Forelimb muscle (tissue), 1 donor: ENCODE measurements around the gene UBE2I. TPM values are rescaled to one million over a fixed set of nuclear protein-coding genes. Genes with fewer than 3 reads are reported as not detected.
"Not testable (repeated sequence)": the region's sequence is repeated elsewhere in the genome, so short reads cannot be mapped to it uniquely, and the experiment has no call there.

Source experiments
- DNase-seq: peaks from one replicate; pipeline ENCODE4 v3.0.0-alpha.2; 2013; ENCODE audit warnings: low read depth
- polyA plus RNA-seq: library from polyadenylated mRNA; unstranded; fragments of 120-200 nt; gene quantifications from one replicate; pipeline ENCODE4 v1.2.1, GENCODE V29; 2013; ENCODE audit not compliant: insufficient read length

UBE2I gene
- polyA plus RNA-seq, 1 donor, result 91.1 TPM

DNA sequence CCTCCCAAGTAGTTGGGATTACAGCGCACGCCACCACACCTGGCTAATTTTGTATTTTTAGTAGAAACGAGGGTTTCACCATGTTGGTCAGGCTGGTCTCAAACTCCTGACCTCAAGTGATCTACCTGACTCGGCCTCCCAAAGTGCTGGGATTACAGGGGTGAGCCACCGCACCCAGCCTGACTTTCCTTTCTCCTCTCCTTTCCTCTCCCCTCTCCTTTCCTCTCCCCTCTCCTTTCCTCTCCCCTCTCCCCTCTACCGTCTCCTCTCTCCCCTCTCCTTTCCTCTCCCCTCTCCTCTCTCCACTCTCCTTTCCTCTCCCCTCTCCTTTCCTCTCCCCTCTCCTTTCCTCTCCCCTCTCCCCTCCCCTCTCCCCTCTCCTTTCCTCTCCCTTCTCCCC is 17.2 kb upstream of the UBE2I start:
- DNase-seq, result not testable (repeated sequence)

DNA sequence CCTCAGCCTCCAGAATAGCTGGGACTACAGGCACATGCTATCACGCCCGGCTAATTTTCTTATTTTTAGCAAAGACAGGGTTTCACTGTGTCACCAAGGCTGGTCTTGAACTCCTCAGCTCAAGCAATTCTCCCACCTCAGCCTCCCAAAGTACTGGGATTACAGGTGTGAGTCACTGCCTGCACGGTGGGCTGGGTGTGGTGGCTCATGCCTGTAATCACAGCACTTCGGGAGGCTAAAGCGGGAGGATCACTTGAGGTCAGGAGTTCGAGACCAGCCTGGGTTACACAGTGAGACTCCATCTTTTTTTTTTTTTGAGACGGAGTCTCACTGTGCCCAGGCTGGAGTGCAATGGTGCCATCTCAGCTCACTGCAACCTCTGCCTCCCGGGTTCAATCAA is 16.6 kb upstream of the UBE2I start:
- DNase-seq, result not testable (repeated sequence)

DNA sequence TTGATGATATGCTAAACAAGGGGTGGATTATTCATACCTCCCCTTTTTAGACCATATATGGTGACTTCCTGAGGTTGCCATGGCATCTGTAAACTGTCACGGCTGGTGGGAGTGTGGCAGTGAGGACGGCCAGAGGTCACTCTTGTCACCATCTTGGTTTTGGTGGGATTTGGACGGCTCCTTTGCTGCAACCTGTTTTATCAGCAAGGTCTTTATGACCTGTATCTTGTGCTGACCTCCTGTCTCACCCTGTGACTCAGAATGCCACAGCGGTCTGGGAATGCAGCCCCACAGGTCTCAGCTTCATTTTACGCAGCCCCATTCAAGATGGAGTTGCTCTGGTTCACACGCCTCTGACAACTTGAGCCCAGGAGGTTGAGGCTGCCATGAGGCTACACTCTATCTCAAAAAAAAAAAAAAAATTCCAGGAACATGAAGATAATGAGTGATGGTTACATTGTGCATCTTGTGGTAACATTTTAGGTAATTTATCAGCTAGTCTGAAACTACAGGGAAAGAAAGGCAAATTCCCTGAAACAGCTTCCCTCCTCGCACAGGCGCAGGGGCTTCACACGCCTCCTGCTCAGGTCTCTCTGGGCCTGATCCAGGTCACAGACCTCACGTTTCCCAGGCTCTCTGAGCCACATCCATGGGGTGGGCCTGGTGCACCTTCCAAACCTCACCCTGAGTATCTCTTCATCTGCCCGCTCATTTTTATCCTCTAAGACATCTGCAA is 15.3 kb upstream of the UBE2I start:
- no peak for DNase-seq

DNA sequence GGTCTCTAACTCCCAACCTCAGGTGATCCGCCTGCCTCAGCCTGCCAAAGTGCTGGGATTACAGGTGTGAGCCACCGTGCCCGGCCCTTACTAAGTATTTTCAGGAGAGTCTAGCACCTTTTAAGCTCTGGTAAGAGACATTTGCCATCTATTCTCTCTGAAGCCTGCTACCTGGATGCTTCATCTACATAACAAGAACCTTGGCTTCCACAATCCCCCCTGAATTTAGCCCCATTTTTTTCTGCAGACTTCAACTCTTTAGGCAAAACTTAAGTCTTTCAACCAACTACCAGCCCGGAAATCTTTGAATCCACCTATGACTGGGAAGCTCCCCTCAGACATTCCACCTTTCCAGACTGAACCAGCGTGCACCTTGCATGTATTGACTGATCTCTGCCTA is 14.0 kb upstream of the UBE2I start:
- DNase-seq, result no peak

DNA sequence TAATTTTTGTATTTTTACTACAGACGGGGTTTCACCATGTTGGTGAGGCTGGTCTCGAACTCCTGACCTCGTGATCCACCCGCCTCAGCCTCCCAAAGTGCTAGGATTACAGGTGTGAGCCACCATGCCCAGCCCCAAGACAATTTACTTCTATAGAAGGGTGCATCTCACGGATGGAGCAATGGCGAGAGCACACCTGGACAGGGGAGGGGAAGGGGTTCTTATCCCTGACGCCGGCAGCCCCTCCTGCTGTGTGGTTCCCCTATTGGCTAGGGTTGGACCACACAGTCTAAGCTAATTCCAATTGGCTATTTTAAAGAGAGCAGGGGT is 12.8 kb upstream of the UBE2I start:
- DNase-seq, result not testable (repeated sequence)

DNA sequence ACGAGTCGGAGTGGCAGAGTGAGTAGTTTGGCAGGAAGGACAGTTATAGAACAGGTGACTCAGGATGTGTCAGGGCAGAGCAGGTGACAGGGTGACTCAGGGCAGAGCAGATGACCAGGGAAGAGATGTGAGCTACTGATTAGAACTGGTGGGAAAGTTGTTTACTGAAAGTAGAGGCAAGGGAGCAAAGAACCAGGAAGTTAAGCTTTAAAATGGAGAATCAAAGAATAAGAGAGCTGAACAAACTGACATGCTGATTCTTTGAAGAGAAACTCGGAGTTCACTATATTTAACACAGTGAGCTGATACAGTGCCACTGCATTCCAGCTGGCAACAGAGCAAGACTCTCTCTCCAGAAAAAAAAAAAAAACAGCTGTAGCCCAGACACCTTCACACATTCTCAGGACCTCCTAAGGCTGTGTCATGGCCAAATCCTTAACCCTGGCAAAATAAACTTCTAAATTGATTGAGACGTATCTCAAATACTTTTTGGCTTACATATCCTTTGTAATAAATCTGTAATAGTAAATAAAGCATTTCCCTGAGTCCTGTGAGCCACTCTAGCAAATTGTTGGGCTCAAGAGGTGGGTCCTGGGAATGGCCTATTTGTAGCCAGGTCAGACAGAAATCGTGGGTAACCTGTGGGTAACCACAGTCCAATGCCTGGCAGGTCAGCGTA is 12.3 kb upstream of the UBE2I start:
- DNase-seq, result no peak

DNA sequence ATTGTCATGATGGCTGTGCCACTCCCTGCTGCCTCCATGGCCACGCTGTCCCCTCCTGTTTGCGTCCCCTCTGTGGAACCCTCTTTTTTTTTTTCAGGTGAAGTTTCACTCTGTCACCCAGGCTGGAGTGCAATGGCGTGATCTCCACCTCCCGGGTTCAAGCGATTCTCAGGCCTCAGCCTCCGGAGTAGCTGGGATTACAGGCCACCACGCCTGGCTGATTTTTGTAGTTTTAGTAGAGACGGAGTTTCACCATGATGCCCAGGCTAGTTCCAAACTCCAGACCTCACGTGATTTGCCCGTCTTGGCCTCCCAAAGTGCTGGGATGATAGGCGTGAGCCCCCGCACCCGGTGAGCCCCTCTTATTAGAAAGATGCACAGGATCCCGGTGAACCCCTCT is 11.0 kb upstream of the UBE2I start:
- no peak for DNase-seq

DNA sequence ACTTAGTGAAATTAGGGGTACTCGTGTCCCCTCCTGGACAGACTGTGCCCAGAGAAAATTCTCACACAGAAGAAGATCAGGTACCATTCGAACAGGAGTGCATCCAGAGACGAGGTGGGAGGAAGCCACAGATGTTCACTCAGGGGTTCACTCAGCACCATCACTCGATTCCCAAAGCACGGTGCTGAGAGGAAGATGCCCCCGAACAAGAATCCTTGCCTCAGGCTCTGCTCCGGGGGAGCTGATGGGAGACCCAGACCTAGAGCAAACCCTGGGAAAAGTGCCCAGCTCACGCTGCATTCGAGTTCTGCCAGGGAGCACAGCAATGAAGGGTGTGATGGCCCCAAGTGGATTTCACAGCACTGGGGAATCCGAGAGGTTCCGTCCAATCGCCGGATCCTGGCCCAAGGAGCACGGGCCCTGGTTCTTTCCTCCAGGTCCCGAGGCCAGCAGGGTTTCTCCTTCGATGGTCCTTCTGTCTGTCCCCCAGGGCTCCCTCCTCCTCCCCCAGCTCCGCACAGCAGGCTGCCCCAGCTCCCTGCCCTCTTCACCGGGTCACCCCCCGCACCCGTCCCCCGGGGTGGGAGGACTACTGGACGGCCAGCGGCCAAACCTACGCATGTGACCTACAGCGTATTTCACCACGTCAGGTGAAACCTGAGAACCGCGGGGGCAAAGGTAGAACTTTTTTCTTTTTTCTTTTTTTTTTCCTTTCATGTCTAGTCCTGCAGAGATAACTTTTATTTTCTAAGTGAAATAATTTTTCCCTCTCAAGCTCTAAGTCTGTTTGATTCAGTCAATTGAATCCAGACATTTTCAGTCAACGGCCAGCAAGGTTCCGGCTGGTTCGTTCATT is 10.2 kb upstream of the UBE2I start:
- DNase-seq, result no peak

DNA sequence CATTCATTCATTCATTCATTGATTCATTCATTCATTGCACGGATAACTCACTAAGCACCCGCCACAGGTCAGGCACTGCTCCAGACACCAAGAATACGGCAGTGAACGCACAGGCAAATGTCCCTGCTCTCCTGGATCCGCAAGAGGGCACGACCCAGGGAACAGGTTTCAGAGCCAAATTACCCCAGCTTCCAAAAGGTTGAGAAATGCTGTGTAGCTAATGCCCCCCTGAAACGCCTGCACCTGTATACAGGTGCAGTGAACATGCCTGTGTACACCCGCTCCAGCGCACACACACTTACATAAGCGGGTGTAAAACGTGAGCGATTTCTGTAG is 9.6 kb upstream of the UBE2I start:
- no peak for DNase-seq

DNA sequence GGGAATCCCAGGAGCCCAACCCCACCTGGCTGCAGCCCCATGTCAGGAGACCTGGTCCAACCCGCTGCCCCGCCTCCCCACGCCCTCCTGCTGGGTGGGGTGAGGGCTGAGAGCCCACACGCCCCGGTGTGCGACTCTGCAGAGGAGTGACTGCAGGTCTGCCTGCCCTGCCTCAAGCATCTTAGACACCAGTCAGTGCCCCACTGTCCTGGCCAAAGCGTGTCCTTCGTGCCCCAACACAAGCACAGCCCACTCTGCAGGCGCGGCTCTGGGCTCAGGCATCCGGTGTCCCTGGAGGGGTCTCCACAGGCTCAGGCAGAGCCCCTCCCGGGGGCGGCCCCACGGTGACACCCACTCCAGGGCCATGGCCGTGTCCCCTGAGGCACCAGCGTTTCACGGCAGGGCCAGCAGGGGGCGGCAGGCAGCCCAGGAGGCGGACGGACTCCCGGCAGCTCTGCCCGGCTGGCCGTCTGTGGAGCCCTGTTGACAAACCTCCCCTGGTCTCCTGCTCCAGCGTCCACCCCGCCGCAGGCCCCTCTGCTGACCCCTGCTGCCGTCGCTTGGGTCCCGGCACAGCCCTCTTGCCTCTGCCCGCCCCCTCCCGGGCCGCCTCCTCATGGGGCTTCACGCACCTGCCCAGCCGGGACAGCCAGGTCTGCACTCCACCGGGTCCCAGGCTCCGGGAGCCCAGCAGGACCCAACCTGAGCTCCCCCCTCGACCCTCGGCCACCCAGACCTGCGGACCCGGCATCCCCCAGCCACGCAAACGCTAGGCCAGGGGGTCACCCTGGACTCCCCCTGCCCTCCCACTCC is 8.6 kb upstream of the UBE2I start:
- no peak for DNase-seq

DNA sequence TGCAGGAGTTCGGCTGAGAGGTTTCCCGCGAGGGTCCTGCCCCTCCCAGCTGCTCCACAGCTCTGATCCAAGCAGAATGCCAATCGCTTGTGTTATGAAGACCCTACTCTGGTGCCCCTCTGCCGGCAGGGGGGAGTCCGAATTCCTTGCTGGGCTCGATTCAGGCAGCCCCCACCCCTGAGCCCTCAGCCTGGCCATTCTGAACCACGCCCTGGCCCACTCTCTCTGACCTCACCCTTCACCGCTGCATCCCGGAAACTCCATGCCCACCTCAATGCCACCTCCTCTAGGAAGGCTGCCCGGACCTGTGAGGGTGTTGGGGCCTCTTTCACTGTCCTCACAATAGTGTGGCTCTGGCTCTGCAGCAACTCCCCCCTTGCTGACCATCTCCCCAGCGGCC is 7.9 kb upstream of the UBE2I start:
- no peak for DNase-seq

DNA sequence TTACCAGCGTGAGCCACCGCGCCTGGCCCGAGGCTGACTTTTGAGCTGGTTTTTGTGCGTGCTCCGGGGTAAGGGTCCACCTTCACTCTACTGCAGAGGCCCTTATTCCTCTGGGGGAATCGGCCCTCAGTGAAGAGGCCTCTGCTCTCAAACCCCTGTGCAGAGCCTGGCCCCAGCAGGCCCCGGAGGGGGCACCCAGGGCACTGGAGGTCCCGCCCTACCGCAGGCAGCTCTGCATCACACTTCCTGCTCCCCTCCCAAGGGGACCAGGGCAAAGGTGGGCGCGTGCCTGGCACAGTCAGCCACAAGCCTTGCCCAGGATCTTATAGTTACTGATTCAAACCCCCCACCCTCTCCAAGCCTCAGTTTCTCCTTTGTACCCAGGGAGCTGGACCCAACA is 3.6 kb upstream of the UBE2I start:
- no peak for DNase-seq

DNA sequence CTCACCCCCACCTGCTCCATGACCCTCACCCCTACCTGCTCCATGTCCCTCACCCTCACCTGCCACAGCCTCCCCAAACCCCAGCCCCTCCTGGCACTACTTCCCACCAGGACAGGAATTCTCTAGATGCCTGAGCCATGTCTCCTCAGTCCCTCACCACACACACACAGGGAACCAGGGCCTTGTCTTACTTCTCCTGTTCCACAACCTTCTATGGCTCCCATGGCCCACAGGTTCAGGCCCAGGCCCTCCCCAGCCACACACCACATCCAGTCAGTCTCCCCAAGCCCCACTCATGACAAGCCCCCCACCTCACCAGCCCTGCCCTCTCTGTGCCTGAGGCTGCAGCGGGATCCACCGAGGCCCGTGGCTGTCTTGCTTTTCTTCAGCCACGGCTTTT is 3.1 kb upstream of the UBE2I start:
- DNase-seq, result no peak

DNA sequence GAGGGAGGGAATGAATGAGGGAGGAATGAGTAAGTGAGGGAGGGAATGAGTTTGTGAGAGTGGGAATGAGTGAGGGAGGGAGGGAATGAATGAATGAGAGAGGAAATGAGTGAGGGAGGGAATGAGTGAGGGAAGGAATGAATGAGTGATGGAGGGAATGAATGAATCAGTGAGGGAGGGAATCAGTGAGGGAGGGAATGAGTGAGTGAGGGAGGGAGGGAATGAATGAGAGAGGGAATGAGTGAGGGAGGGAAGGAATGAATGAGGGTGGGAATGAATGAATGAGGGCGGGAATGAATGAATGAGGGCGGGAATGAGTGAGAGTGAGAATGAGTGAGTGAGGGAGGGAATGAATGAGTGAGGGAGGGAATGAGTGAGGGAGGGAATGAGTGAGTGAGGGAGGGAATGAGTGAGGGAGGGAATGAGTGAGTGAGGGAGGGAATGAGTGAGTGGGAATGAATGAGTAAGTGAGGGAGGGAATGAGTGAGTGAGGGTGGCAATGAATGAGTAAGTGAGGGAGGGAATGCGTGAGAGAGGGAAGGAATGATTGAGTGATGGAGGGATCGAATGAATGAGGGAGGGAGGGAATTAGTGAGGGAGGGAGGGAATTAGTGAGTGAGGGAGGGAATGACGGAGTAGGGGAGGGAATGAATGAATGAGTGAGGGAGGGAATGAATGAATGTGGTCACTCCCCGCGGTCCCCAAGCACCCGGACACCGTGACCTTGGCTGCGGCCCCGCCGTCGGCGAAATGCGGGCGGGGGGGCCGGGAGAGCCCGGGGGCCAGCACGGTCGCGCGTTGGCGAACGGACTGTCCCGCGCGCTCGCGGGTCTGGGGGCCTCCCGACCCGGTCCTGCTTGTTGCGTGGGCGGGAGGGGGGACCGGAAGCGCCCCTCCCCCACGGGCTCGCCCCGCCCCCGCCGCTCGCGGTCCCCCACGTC is 1.1 kb upstream of the UBE2I start:
- DNase-seq, result no peak

DNA sequence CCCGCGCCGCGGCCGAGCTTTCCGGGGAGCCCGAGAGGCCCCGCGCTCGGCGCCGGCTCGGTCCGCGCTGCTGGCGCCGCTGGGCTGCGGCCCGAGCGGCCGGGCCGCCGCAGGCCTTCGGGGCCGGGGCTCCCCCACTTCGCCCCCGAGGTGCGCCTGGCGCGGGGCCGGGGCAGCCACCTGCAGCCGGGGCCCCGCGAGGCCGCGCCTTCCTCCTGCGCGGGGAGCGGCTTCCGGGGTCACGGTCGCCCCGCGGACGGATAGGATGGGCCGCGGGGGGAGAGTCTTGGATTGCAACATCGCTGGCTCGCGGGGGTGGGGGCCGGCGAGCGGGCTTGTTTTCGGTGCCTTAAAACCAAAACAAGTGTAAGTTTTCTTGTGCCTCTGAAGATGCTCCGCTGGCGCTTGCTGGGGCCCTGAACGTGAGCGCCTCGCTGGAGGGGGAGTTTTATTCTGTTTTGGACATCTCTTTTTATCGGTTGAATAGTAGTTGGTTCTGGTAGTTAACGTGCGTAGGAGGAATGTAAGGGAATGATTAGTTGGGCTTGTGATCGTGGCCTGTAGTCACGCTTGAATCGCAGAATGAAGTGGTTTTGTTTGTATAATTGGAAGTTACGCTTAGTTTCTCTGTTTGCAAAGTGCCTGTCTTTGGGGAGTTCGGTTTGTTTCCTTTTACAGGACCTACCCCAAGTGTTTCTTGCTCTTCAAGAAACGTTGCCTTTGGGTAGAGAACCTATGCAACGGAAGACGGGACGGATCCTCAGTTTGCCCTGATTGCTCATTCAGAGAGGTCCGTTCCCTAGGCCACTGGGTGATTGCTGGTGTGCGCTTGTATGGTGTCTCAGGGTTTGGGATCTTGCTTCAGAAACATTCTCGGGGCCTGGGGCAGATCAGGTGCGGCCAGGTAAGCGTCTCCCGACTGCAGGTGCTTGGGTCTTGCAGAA is 724 bp downstream of the UBE2I start:
- no peak for DNase-seq

DNA sequence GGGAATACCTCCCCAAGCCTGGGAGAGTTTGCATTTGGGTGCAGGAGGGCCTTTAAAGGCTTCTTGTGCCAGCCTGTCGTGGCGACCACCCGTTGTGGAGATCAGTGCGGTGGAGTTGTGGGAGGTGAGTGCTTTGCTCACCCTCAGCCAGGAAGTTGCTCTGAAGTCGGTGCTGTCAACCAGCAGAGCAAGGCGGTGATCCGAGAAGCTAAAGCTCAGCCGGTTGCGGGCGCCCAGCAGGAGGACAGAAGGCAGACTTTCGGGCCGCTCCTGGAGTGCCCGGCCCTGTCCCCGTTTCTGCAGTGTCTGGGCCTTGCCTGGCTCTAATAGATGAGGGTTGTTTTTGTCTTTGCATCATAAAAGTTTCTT is 1.4 kb downstream of the UBE2I start:
- DNase-seq, result no peak

DNA sequence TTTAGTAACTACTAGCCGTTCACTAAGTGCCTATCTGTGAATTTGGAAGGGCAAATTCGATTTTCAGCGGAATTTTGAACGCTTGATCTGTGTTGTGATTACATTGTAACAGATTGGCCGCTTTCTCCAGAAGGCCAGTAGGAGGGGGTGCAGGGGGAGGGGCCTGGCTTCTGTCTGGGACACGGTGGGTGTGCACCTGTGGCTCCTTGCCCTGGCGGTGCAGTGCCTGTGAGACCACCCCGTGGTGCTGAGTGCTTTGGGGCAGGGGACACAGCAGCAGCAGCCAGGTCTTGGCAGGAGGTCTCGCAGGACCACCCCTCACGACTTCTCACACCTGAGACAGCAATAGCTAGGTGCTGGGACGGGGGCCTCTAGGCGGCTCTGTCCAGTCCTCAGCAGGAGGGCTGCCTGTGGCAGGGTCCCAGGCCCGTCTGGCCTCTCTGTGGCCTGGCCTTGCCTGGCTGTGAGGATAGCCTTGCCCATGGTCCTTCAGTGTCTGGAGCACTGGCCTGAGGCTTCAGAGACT is 1.8 kb downstream of the UBE2I start:
- DNase-seq, result no peak

DNA sequence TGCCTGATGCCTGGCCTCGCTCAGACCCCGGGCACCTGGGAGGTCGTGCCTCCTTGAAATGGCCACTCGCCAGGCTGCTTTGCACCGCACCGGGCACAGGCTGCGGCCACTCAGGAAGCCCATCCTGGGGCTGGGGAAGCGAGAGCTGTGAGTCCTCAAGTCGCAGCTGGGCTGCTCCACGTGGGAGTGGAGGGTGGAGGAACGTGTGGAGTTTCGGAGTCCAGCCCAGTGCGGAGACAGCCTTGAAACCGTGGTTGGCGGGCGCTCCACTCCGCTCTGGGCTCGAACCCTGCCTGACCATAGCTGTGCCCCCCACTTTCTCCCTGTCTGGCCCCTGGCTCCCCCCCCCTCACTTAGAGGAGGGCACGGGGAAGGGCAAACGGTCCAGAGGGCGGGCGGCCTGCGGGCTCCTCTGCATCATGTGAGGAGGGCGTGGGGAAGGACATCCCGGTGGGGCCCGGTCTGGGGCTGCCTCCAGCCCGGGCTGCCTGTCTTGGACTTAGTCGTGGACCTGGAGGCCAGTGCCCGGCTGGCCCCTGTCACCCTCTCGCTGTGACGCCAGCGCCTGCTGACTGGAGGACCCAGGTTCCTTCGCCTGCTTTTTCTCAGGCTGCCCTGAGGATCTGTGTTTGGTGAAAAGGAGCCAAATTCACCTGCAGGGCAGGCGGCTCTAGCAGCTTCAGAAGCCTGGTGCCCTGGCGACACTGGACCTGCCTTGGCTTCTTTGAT is 2.5 kb downstream of the UBE2I start:
- DNase-seq, result no peak

DNA sequence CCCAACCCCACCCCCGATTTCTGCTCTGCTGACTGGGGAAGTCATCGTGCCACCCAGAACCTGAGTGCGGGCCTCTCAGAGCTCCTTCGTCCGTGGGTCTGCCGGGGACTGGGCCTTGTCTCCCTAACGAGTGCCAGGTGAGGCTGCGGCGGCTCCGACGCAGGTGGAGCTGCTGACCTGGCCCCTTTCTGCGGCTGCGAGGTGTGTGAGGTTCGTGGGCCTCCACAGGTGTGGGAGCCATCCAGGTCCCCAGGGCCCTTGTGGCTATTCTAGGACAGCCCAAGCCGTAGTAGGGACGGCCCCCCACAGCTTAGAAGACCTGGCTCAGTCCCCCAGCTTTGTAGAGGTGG is 3.0 kb downstream of the UBE2I start:
- DNase-seq, result no peak
